Common myeloid progenitor, CD34-positive (primary cell): Measurements from ENCODE around the gene AKAP6.

Experiments
- CTCF ChIA-PET: fragments of 350-600 bp; sonication (Branson Sonifier 250); formaldehyde crosslinking; loops from one replicate; lab custom pipeline; 2021; ENCODE audit warnings: antibody characterized with exemption; lab: Charles Lee
- POLR2A ChIA-PET: fragments of 350-600 bp; sonication (Branson Sonifier 250); formaldehyde crosslinking; loops from one replicate; lab custom pipeline; 2021; ENCODE audit warnings: antibody characterized with exemption; lab: Charles Lee
- DNase-seq, 3 donors: peaks; one replicate each; pipeline versions ENCODE4 v3.0.0 to v3.0.0-alpha.2; 2013
- H3K27ac ChIP-seq, 2 experiments: 1 replicate in 1 of 2; 2 replicates in 1 of 2; pipeline ENCODE4 v1.7.0; 2013; ENCODE audit warnings: inconsistent platforms in 2 of 2, low read length in 2 of 2, mild to moderate bottlenecking in 2 of 2, low read depth in 1 of 2, moderate library complexity in 1 of 2; ENCODE audit not compliant: severe bottlenecking in 2 of 2, insufficient read depth in 1 of 2, poor library complexity in 1 of 2
- H3K27me3 ChIP-seq, 5 experiments: replicated peaks in 2 of 5; 1 replicate in 3 of 5; 2 replicates in 2 of 5; pipeline versions ENCODE4 v1.6.1 to v1.7.0; 2013; ENCODE audit warnings: low read length in 4 of 5, mild to moderate bottlenecking in 2 of 5, moderate library complexity in 2 of 5, inconsistent platforms in 1 of 5; ENCODE audit not compliant: insufficient read depth in 5 of 5, control insufficient read depth in 4 of 5
- H3K36me3 ChIP-seq, 4 experiments: 1 replicate in 2 of 4; 2 replicates in 2 of 4; pipeline versions ENCODE4 v1.6.1 to v1.7.0; 2013; ENCODE audit warnings: low read length in 3 of 4, control low read depth in 1 of 4, mild to moderate bottlenecking in 1 of 4; ENCODE audit not compliant: control insufficient read depth in 4 of 4, insufficient read depth in 4 of 4
- H3K4me1 ChIP-seq, 4 experiments: 1 replicate in 3 of 4; 2 replicates in 1 of 4; pipeline versions ENCODE4 v1.6.1 to v1.7.1; 2013; ENCODE audit warnings: low read length in 3 of 4, mild to moderate bottlenecking in 3 of 4, control low read depth in 1 of 4, inconsistent platforms in 1 of 4, moderate library complexity in 1 of 4; ENCODE audit not compliant: control insufficient read depth in 4 of 4, insufficient read depth in 4 of 4; ENCODE audit errors: control extremely low read depth in 1 of 4
- H3K4me3 ChIP-seq, 7 experiments: 1 replicate in 4 of 7; 2 replicates in 3 of 7; pipeline versions ENCODE4 v1.5.1 to v1.7.0; 2013; ENCODE audit warnings: mild to moderate bottlenecking in 7 of 7, low read length in 6 of 7, moderate library complexity in 6 of 7, inconsistent platforms in 2 of 7, low read depth in 2 of 7, control low read depth in 1 of 7; ENCODE audit not compliant: insufficient read depth in 4 of 7, control insufficient read depth in 1 of 7; ENCODE audit errors: extremely low read depth in 1 of 7
- H3K9me3 ChIP-seq, 5 experiments: 1 replicate in 4 of 5; 2 replicates in 1 of 5; pipeline versions ENCODE4 v1.6.1 to v1.7.1; 2013; ENCODE audit warnings: low read length in 4 of 5, mild to moderate bottlenecking in 2 of 5, inconsistent platforms in 1 of 5, low read depth in 1 of 5, moderate library complexity in 1 of 5; ENCODE audit not compliant: control insufficient read depth in 4 of 5, insufficient read depth in 2 of 5; ENCODE audit errors: control extremely low read depth in 1 of 5
- WGBS: methylation state at CpG from one replicate; pipeline ENCODE4 v1.1.5; 2013; ENCODE audit not compliant: insufficient coverage; 5-methylcytosine and 5-hydroxymethylcytosine counted together

AKAP6 gene

GRCh38 chr14:32609388-32609787, 280.3 kb downstream of the AKAP6 start:
- CTCF ChIA-PET = no interaction called here
- no peaks in the 10 kb centered on the region for H3K27me3 ChIP-seq
- no peaks in the 10 kb centered on the region for H3K9me3 ChIP-seq
- WGBS = 100% methylated on average over 2 of the region's 3 CpGs
- POLR2A ChIA-PET = interaction anchor here (0.6 kb wide), 1 partner anchor 435 kb away, joined by 4 read pairs; no protein-coding TSS in a partner anchor
- H3K4me3 ChIP-seq = no peak overlapping the region
- H3K4me1 ChIP-seq = no peaks in the 10 kb centered on the region
- no peaks in the 10 kb centered on the region for H3K36me3 ChIP-seq
- no peak overlapping the region for H3K27ac ChIP-seq
- DNase-seq = no peak

DNA sequence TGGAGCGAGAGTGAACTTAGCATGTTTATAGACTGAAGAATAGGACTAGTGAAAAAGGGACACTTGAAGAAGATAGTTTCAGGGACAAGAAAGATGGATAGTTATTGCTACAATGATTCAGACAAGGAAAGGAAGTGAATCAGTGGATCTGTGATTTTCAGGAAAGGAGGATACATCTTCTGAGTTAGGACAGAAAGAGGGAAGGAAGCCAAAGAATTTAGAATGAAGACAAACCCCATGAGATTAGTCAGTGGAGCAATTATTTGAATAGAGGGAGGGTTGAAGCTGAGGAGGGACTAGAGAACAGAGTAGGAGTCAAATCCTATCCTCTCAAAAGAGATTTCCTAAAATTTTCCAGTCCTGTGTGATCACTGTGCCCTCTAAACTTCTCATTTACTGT, 282.7 kb downstream of the AKAP6 start:
- Histone ChIP-seq H3K36me3 (no peaks in the 10 kb centered on the region), H3K27me3 (no peaks in the 10 kb centered on the region), H3K4me3 (no peak overlapping the region), H3K9me3 (no peaks in the 10 kb centered on the region), H3K4me1 (no peaks in the 10 kb centered on the region), H3K27ac (no peak overlapping the region)
- 93% methylated on average over 1 of the region's 1 CpG for WGBS
- CTCF ChIA-PET = no interaction called here
- no peak for DNase-seq
- POLR2A ChIA-PET = no interaction called here

DNA sequence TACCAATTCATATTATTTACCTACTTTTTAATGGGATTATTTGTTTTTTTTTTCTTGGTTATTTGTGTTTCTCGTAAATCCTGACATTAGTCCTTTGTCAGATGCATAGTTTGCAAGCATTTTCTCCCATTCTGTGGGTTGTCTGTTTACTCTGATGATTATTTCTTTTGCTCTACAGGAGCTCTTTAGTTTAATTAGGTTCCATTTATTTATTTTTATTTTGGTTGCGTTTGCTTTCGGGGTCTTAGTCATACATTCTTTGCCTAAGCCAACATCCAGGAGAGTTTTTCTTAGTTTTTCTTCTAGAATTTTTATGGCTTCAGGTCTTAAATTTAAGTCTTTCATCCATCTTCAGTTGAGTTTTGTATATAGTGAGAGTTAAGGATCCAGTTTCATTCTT, 289.9 kb downstream of the AKAP6 start:
- no peaks in the 10 kb centered on the region for H3K36me3 ChIP-seq
- H3K4me3 ChIP-seq = no peak overlapping the region
- WGBS = no CpG with 5 or more reads among the region's 3 CpGs
- CTCF ChIA-PET = no interaction called here
- POLR2A ChIA-PET = no interaction called here
- no peak overlapping the region for H3K27ac ChIP-seq
- no peaks in the 10 kb centered on the region for H3K9me3 ChIP-seq
- H3K27me3 ChIP-seq = no peaks in the 10 kb centered on the region
- no peak for DNase-seq
- peaks cover 0 to 5% (median 0%) of the 10 kb centered on the region in 4 experiments for H3K4me1 ChIP-seq

GRCh38 chr14:32620303-32620702, 291.2 kb downstream of the AKAP6 start:
- H3K27ac ChIP-seq = no peak overlapping the region
- CTCF ChIA-PET = no interaction called here
- no peaks in the 10 kb centered on the region for H3K36me3 ChIP-seq
- peaks cover 0 to 5% (median 0%) of the 10 kb centered on the region in 4 experiments for H3K4me1 ChIP-seq
- POLR2A ChIA-PET = no interaction called here
- no peaks in the 10 kb centered on the region for H3K27me3 ChIP-seq
- 100% methylated on average over 2 of the region's 2 CpGs for WGBS
- DNase-seq = no peak
- H3K4me3 ChIP-seq = no peak overlapping the region
- H3K9me3 ChIP-seq = no peaks in the 10 kb centered on the region

DNA sequence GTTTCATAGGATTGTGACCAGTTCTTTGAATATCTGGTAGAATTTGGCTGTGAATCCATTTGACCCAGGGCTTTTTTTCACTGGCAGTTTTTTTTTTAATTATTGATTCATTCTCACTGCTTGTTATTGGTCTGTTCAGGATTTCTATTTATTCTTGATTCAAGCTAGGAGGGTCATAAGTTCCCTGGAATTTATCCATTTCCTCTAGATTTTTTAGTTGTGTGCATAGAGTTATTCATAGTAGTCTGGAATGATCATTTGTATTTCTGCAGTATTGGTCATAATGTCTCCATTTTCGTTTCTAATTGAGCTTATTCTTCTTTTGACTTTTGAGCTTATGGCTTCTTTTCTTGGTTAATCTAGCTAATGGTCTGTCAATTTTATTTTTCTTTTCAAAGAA, 291.6 kb downstream of the AKAP6 start:
- Histone ChIP-seq H3K36me3 (no peaks in the 10 kb centered on the region), H3K4me3 (no peak overlapping the region), H3K27ac (no peak overlapping the region), H3K9me3 (no peaks in the 10 kb centered on the region), H3K4me1 (peaks cover 0 to 5% (median 0%) of the 10 kb centered on the region in 4 experiments), H3K27me3 (no peaks in the 10 kb centered on the region)
- DNase-seq = no peak
- WGBS = 100% methylated on average over 1 of the region's 1 CpG
- ChIA-PET POLR2A (no interaction called here), CTCF (interaction anchor here (0.6 kb wide), 1 partner anchor 1714 kb away, joined by 3 read pairs; no protein-coding TSS in a partner anchor)

GRCh38 chr14:32621585-32621984, 292.5 kb downstream of the AKAP6 start:
- H3K27ac ChIP-seq = no peak overlapping the region
- ChIA-PET POLR2A (no interaction called here), CTCF (no interaction called here)
- WGBS = no CpG with 5 or more reads among the region's 1 CpG
- peaks cover 0 to 5% (median 0%) of the 10 kb centered on the region in 4 experiments for H3K4me1 ChIP-seq
- no peaks in the 10 kb centered on the region for H3K36me3 ChIP-seq
- no peaks in the 10 kb centered on the region for H3K27me3 ChIP-seq
- no peak overlapping the region for H3K4me3 ChIP-seq
- no peak for DNase-seq
- no peaks in the 10 kb centered on the region for H3K9me3 ChIP-seq

- DNase-seq = no peak
- no peak overlapping the region for H3K4me3 ChIP-seq
- H3K27me3 ChIP-seq = no peaks in the 10 kb centered on the region
- H3K36me3 ChIP-seq = no peaks in the 10 kb centered on the region
- peaks cover 0 to 11% (median 0%) of the 10 kb centered on the region in 4 experiments for H3K4me1 ChIP-seq
- 100% methylated on average over 1 of the region's 3 CpGs for WGBS
- CTCF ChIA-PET = no interaction called here
- POLR2A ChIA-PET = no interaction called here
- H3K27ac ChIP-seq = no peak overlapping the region
- no peaks in the 10 kb centered on the region for H3K9me3 ChIP-seq
These were observed 293.6 kb downstream of the AKAP6 start for GRCh38 chr14:32622742-32623141.
